GM18508 (cell line): ENCODE data around the gene APOBEC3C.
"Not testable (repeated sequence)": the region's sequence is repeated elsewhere in the genome, so short reads cannot be mapped to it uniquely, and the experiment has no call there.

ENCODE experiments used
- ATAC-seq: cut with Tn5 transposase; IDR thresholded peaks from one replicate; pipeline ENCODE4 v1.9.1; 2021; ENCODE audit warnings: moderate number of reproducible peaks; ENCODE audit not compliant: insufficient read depth, unreplicated experiment

APOBEC3C gene

DNA sequence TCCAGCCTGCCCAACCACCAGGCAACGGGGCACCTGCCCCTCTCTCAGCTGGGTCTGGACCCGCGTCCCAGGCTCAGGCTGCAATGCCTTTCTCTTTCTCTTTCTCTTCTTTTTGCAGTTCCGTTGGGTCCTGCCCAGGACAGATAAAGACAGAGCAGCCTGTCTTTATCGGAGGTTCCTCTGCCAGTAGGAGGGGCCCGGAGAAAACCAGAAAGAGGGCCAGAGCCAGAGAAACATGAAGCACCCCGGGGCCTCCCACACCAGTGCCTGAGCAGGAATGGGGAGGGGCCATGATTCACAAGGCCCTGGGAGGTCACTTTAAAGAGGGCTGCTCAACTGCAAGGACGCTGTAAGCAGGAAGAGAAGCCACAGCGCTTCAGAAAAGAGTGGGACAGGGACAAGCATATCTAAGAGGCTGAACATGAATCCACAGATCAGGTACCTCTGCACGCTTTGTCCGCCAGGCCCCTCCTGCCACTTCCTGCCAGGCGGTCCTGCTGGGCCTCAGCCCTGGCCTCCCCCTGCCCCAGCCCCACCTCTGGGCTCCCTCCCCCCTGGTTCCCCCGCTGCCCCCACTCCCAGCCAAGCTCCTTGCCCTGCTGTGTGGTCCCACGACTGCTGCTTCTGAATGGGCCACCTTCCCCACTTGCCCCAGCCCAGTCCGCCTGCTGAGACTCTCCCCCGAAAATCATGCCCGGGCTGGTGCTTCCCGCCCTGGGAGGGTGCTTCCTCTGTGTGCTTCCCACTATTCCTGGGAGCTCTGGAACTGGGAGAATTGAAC is at the start of gene APOBEC3C:
Gene APOBEC3C, plus strand, starts transcription at position 316 of the 781 bp plus-strand sequence. Its CDS starts 106 bp downstream, at position 422.
- ATAC-seq = no peak

DNA sequence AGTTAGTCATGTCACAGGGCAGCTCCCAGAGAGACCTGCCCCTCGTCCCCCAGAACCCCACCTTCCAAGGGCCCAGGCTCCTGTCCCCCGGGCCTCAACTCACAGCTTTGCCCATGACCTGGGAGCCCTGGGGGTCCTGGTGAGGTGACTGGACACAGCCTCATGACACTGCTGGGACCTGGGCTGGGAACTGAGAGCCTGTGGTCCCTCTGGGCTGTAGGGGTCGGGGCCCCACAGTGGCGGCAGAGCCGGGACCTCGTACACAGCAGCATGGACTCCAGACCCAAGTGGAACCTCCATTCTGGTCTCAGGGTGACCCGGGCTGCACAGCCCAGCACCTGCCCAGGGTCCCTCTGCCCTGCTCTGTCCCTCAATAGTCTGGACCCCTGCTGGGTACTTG is 49.8 kb upstream of the APOBEC3C start:
- ATAC-seq = no peak

DNA sequence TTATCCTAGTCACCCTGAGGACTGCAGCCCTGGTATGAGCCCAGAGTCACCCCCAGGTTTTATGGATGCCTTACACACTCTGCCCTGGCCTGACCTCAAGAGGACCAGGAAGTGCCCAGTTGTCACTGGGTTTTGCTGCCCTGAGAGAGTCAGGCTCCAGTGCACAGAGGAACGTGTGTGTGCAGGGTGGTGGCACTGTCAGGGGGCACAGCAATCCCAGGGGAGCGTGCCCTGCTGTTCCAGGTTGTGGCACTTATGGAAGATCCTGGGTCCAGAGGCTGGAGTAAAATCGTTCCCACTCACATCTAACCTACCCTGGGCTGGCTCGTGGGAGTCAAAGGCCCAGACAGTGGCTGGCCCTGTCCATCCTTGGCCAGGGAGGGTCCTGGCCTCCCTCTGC is 49.1 kb upstream of the APOBEC3C start:
- ATAC-seq = no peak

DNA sequence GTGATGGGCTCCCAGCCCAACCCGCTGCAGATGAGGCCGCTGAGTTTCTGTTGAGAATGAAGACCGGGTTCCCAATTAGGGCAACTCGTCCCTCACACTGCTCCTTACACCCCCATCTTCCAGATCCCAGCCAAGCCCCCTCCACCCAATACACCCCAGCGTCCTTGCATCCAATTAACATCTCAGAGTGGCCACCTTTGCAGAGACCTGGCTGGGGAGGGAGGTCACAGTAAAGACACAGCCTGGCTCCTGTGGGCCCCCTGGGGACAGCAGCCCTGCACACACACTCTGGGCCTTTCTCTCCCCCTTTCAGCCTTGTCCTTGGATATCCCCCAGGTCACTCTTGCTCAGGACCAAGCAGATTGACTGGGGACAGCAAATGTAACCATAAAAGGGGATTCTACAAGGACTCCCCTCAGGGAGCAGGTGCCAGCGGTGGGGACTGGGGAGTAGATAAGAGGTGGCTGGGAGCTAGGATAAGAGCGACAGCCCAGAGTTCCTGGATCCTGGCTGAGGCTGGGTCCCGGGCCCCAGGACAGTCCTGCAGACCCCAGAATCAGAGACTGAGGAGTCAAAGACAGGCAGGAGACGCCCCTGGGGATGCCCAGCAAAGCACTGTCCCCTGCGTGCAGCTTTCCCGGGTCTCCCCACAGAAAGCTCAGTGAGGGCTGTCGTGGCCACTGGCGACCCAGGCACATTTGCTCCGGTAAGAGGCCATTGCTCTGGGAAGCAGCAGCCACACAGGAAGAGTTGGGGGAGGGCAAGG is 48.3 kb upstream of the APOBEC3C start:
- ATAC-seq = no peak

DNA sequence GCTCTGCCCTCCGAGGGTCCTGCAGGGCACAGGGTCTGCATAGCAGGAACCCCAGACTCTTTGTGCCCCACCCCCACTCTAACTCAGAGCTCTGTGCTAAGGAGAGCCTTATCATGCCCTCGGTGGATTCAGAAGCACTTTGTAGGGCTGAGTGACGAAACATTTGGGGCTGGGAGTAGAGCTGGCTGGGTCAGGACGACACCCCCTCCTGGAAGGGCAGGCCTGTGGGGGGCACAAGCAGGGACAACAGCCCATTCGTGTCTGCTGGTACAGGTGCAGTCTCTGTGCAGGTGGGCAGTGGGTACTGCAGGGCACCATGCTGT is 47.7 kb upstream of the APOBEC3C start:
- ATAC-seq = no peak

DNA sequence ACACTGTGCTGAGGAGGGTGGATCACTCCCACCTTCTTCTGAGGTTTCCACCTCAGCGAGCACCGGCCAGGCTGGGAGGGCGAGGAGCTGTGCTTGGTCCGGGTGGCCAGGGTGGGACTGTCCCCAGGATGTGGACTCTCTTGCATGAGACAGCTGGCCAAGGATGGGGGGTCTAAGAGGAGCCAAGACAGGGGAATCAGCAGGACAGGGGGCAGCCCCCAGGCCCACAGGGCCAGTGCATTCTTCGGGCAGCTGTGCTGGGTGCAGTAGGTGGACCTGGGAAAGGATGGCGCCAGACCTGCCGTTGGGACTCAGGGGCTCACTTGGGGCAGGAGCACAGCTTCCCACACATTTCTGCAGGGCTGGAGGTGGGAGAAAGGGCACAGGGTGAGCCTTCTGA is 47.1 kb upstream of the APOBEC3C start:
- ATAC-seq = no peak

DNA sequence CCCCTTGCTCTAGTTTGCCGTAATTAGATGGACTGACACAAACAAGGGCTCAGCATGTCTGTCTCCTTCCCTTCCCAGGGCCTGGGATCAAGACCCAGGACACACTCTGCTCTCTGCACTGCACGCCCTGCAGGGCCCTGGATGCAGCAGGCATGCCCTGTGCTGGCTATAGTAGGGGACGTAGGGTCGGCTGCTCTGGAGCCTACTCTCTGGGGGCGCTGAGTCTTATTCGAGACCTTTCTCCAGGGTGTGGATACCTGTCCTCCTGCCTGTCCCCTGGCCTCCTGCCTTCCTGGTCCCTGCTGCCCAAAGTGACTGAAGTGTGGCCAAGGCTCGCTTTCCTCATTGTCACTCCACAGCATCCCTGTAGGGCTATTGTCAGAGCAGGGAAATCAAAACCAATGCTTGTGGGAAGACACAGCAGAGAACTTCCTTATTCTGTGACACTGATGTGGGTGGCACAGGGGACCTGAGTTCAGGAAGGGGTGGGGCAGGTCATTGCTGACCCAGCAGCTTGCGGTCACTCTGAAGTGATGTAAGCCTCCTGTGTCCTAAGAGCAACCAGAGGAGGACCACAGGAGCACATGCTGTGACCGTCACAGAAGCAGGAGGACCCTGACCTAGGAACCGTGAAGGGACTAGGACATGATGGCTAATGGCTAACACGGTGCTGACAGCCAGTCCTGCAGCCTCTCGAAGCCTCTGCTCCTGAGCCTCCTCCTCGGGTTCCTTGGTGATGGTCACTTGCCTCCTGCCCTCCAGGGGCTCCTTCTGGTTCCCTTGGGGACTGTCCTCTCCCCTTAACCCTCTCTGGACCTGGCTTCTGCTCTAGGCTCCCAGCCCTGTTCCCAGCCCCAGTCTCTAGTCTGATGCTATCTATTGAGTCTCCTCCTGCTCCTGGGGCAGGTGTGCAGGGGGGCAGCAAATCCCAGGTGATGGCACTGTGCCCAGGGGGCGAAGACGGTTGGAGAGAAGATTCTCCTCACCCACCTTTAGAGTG is 46.3 kb upstream of the APOBEC3C start:
- no peak for ATAC-seq

DNA sequence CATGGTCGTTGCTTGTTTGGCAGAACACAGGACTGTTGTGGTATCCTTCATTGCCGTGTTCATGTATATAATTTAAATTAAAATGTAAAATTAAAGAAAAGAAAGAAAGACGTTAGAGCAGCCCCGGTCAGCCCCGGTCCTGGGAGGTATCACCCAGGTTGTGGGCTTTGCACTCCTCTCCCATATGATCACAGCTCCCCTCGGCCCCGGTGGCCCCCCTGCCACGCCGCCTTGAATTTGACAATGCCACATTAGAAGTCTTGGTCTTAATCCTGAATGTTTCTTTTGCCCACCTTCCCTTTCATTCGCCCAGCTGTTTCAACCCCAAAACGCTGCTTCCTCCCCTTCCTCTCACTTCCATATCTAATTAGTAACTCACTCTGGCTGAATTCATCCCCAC is 45.3 kb upstream of the APOBEC3C start:
- no peak for ATAC-seq

DNA sequence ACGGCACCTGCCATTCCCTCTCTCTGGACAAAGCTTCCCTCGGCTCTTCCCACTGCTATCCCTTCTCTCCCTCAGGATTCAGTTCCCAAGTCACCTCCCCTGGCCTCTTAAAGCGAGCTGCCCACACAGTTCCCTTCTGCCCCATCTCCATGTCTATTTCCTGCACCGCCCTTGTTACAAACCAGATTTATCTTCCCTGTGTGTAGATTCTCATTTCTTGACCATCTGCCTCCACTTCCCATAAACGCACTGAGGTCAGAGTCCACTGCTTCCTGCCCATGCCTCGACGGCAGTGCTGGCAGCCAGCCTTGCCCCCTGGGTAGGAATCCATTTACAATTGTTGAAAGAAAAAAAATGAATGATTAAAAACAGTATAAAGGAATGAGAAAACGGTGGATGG is 43.5 kb upstream of the APOBEC3C start:
- ATAC-seq = no peak

DNA sequence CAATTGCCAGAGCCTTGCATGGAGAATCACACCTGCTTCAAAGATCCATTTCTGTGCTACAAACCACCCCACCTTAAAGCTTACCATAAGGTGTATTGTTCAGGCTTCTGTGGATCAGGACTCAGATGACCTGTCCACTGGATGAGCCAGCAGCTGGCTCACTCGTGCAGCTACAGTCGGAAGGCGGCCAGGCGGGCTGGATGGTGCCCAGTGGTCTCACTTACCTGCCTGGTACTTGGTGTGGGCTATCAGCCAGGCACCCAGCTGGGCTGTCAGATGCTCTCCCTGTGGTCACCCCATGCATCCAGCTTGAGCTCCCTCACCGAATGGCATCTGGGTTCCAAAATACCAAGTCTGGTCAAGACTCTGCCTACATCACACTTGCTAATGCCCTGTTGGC is 42.9 kb upstream of the APOBEC3C start:
- no peak for ATAC-seq

DNA sequence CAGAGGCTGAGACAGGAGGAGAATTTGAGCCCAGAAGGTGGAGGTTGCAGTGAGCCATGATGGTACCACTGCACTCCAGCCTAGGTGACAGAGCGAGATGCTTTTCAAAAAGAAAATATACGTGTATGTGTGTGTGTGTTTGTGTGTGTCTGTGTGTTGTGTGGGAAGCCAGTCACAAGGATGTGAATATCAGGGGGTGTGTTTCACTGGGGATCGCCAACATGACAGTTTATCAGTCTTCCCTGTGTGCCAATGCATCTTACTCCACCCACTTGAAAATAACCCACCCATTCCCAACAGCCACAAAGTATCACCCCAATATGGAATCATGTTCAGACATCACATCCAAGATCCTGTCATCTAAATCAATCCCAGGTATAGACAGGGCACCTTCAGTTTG is 42.3 kb upstream of the APOBEC3C start:
- ATAC-seq = no peak

DNA sequence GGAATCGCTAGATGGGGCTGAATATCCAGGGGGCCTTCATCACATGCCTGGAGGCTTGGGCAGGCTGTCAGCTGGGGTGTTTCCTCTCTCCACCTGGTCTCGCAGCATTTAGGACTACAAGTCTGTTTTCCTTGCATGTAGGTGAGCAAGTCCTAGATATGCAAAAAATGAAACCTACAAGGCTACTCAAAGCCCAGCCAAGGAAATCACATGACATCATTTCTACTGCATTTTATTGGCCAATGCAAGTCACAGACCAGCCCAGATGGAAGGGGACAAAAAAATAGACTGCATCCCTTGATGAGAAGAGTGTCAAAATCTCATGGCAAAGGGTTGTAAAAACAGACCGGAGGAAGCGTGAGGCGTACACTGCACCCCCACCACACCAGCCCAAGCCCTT is 41.5 kb upstream of the APOBEC3C start:
- ATAC-seq = no peak

DNA sequence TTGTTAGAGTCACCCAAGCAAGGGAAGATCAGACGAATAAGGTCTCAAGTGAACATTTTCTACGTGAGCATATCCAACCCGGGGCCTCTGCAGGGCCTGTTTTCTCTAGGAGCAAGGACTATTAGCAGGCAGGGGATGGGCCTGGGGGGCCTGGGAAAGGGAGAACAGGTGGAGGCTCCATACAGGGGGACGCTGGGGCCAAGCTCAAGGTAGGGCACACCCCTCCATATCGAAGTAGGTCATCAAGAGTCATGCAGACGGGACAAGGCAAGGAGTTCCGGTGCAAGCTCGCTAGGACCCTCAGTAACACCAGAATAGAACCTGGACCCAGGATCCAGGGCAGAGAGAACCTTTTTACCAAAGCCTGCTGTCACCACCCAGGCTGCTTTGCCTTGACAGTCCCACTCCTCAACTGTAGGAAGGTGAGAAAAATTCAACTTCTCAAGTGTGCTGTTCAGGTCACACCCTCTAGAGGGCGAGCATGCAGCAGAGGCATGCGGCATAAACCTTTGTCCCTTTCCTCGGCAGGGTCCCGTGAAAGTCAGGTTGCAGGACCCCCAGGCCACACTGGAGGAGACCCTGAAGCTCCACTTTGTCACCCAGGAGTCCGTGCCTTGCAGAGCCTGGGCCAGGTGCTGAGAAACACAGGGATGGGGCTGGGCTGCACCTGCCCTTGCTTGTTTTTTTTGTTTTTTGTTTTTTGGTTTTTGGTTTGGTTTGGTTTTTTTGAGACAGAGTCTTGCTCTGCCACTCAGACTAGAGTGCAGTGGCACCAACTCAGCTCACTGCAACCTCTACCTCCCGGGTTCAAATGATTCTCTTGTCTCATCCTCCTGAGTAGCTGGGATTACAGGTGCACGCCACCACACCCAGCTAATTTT is 40.5 kb upstream of the APOBEC3C start:
- ATAC-seq = no peak

DNA sequence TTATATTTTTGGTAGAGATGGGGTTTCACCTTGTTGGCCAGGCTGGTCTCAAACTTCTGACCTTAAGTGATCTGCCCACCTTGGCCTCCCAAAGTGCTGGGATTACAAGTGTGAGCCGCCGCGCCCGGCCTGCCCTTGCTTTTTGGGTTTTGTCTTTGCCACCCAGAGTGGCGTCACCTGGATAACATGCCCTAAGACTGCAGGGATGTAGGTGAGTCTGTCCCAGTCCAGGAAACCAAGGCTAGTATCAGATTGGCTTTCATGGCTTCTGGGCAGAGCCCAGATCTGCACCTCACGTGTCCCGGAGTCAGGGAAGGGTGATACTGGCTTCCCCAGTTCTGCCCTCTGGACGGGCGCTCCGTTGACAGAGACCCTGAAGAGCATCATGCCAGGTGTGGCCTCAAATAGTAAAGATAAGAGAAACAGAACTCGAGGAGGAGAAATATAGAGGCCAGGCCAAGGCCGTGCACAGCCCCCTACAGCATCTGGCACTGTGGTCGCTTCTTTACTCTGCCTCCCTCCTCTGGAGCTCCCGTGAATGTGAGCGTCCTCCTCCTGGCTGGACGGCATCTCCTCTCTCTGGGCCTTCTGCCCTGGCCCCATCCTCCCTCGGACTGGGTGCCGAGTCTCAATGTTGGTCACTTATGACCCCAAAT is 39.8 kb upstream of the APOBEC3C start:
- ATAC-seq = no peak

DNA sequence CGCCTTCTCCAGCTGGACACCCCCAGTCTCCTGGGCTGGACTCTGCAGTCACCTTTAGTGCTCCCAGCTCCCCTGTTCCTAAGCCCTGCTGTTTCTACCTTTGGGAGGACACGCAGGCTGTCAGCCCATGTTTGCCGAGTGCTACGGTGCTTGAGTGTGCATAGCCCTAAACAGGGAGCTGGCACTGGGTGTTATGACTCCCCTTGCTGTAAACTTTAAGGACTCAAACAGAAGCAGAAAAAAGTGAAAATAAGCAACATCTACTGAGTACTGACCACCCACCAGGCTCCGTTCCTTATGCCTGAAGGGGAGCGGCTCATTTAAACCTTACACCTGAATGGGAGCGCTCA is 39.3 kb upstream of the APOBEC3C start:
- no peak for ATAC-seq

DNA sequence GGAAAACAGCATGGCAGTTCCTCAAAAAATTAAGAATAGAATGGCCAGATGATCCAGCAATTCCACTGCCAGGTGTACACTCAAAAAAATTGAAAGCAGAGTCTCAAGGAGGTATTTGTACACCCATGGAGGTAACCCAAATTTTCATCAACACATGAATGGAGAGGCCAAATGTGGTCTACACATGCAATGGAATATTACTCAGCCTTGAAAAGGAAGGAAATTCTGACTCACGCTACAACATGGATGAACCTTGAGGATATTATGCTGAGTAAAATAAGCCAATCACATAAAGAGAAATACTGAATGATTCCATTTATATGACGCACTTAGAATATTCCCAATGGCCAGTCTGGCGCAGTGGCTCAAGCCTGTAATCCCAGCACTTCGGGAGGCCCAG is 36.8 kb upstream of the APOBEC3C start:
- not testable (repeated sequence) for ATAC-seq

DNA sequence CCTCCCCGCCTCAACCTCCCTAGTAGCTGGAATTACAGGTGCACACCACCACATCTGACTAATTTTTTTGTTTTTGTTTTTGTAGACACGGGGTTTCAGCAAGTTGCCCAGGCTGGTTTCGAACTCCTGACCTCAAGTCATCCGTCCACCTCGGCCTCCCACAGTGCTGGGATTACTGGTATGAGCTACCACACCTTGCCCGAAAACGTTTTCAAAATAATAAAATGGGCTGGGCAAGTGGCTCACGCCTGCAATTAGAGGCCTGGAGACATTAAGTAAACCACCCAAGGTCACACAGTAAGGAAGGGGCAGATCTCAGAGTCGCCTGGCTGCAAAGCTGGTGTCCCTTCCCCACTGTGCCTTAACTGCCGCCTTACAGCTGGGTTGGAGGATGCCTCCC is 33.5 kb upstream of the APOBEC3C start:
- ATAC-seq = not testable (repeated sequence)

DNA sequence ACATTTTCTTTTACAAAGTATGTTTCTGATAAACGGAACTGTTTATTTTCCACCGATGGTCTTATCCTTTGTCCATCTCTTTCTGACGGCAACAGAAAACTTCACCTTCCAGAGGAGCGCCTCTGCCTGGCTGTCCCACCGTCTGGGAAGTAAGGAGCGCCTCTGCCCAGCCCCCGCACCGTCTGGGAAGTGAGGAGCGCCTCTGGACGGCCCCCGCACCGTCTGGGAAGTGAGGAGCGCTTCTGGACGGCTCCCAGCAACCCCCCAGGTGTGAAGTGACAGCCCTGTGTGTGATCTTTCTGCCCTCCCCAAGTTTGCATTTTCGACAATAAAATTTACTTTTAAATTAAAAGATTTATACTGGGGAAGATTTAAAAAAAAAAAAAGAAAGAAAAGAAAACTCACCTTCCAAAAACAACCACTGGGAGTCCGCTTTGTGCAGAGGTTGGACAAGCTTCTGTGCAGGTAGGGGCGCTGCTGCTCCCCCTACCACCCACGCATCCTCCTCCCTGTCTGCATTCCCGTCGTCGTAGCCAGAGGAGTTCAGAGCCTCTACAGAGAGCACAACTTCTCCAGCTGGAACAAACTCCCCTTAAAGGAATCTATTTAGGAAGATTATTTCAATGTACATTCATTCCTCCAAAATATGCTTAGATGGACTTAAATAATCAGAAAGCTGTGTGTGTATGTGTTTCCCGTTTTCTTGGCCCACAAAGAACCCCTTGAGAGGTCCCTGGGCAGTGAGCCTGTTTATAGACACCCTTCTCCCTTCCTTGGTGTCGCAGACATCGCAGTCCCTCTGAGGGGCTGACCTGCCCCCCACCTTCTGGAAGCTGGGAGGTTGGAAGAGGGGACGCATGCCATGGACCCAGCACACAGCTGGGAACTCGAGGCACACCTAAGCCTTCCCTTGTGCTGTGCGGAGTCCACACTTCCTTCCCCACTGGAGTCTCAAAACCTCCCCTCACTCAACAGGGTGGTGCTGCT is 32.8 kb upstream of the APOBEC3C start:
- no peak for ATAC-seq
